Measurements from ENCODE around the gene AAK1.

The AAK1 gene

DNA sequence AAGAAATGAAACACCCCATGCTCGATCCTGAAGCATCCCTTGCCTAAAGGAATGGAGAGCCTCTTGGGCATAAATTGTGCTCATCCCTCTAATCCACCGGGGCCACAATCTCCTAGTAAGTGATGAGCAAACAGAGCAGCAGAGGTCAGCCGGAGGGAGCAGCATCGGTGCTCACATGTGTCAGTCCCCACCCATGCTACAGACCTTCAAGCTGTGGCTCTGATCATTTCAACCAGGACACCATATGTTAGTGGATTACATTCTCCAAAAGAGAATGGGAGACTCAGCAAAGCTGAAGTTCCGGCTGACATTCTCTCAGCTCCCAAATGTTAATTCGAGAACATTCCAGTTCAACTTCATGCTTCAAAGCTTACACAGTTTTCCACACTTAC, 75.6 kb downstream of the AAK1 start:
- H3K4me3 ChIP-seq (replicated peaks; ENCODE audit: low read depth, low read length): no peak overlapping the region
- DNase-seq (ENCODE audit: low read depth): no peak
- TF ChIP-seq, protein P1, sequence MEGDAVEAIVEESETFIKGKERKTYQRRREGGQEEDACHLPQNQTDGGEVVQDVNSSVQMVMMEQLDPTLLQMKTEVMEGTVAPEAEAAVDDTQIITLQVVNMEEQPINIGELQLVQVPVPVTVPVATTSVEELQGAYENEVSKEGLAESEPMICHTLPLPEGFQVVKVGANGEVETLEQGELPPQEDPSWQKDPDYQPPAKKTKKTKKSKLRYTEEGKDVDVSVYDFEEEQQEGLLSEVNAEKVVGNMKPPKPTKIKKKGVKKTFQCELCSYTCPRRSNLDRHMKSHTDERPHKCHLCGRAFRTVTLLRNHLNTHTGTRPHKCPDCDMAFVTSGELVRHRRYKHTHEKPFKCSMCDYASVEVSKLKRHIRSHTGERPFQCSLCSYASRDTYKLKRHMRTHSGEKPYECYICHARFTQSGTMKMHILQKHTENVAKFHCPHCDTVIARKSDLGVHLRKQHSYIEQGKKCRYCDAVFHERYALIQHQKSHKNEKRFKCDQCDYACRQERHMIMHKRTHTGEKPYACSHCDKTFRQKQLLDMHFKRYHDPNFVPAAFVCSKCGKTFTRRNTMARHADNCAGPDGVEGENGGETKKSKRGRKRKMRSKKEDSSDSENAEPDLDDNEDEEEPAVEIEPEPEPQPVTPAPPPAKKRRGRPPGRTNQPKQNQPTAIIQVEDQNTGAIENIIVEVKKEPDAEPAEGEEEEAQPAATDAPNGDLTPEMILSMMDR (IDR thresholded peaks at IDR 0.05; ENCODE audit: low read length, missing control alignments): no peak

DNA sequence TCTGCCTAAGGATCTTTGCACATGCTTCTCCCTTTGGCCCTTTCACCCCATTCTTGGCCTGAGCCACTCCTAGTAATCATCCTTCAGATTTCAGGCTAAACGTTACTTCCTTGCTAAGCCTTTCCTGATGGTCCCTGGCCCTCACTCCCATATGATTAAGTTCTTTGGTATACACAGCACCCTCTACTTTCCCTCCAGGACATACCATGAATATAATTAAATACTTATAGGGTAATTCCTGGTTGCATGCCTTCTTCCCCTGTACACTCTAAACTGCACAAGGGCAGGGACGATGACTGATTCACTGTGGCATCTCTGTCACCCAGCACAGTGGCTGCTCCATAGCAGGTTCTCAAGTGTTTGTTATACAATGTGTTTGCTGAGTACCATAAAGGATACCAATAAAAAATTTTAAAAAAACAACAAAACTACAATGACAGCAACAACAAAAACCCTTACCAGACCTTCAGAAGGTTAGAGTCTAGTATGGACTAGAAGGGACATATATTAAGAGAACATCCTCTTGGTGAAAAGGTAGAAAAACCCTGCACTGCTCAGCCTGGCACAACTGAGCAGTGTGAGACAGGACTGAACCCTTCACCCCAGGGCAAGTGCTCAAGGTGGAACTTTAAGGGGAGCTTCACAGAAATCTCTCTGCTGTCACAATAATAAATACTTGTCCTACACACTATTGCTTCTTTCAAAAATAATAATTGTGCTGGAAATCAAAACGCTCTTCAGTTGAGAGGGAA, 76.2 kb downstream of the AAK1 start:
- TF ChIP-seq, protein P1 (IDR thresholded peaks at IDR 0.05; ENCODE audit: low read length, missing control alignments): no peak
- no peak for DNase-seq (ENCODE audit: low read depth)
- no peak overlapping the region for H3K4me3 ChIP-seq (replicated peaks; ENCODE audit: low read depth, low read length)

DNA sequence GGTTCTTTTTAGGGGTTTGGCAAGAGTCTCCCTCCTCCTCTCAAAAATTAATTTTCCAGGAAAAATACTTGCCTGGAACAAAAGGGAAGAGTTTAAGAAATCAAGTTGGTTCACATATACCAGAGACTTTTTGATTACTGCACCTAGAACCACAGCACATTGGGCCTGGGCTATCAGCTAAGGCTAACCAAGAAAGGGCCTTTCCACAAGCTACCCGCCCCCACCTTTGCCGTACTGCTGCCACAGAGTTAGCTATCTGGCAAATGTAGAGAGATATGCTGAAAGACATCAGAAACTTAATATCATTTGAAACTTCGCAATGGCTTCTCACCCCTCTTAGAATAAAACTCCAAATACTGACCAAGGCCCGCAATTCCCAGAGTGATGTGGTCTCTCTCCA, 76.9 kb downstream of the AAK1 start:
- DNase-seq (ENCODE audit: low read depth): no peak
- no peak overlapping the region for H3K4me3 ChIP-seq (replicated peaks; ENCODE audit: low read depth, low read length)
- TF ChIP-seq, protein P1 (IDR thresholded peaks at IDR 0.05; ENCODE audit: low read length, missing control alignments): no peak

DNA sequence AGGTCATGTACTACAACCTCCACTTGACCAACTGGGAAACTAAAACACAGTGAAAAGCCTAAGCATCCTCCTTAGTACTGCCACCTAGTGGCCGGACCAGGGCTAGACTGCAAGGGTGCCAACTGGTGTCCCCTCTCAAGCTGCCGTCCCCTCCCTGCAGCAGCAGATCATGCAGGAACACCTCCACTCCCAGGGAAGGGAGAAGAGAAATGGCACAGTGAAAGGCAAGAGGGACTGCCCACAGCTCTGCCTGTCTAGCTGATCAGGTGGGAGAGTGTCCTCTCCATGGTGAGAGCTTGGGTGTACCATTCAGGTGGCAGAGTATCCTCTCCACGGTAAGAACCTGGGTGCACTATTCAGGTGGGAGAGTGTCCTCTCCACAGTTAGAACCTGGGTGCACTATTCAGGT, 78.1 kb downstream of the AAK1 start:
- peak; percentile 41 for DNase-seq (ENCODE audit: low read depth)
- TF ChIP-seq, protein P1 (IDR thresholded peaks at IDR 0.05; ENCODE audit: low read length, missing control alignments): peak; percentile 78
- no peak overlapping the region for H3K4me3 ChIP-seq (replicated peaks; ENCODE audit: low read depth, low read length)

DNA sequence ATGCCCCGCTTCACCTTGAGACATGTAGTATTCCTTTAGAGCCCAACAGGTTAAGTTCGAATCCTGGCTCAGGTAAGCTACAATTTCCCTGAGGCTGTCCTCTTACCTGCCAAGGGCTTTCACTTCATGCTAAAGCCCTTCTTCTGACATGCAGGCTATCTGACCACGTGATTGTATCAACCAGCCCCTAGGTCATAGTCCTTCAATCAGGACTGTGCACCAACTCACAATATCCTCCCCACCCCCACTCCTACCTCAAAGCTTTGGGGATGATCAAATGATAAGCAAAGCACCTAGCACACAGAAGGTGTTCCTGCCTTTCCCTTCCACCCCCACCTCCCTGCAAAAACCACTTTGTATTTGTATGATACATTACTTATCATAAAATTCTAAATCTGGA, 78.9 kb downstream of the AAK1 start:
- H3K4me3 ChIP-seq (replicated peaks; ENCODE audit: low read depth, low read length): no peak overlapping the region
- no peak for DNase-seq (ENCODE audit: low read depth)
- TF ChIP-seq, protein P1 (IDR thresholded peaks at IDR 0.05; ENCODE audit: low read length, missing control alignments): no peak

DNA sequence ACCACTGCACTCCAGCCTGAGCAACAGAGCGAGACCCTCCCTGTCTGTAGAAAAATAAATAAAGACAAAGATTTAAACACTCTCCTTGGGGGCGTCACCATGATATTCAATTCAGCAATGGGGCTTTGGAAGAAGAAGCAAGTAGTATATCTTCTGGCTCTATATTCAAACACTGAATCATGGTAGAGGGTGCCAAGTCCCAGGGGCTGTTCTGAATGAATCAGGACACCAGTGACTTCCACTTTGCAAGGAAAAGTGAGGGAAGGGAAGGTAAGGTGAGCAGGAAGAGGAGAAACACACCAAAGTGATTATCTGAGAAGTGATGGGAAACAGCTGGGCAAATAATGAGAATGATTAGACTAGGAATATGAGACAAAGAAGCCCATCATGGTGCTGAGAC, 80.5 kb downstream of the AAK1 start:
- no peak overlapping the region for H3K4me3 ChIP-seq (replicated peaks; ENCODE audit: low read depth, low read length)
- TF ChIP-seq, protein P1 (IDR thresholded peaks at IDR 0.05; ENCODE audit: low read length, missing control alignments): no peak
- no peak for DNase-seq (ENCODE audit: low read depth)

DNA sequence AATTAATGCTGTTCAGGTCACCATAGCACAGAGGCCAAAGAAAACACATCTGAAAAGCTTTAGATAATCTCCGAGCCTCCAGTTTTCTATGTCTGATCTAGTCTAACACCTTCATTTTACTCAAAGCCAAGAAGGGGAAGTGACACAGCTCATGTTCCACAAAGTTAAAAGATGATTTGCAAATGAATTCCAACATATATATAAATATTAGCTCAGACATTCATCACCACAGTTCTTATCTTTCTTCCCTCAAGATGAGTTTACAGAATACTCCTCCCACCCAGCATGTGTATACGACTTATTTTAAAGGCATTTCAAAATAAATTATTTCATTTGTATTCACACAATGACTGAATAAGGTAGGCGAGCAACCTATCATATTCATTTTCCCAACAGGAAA, 82.4 kb downstream of the AAK1 start:
- no peak for DNase-seq (ENCODE audit: low read depth)
- TF ChIP-seq, protein P1 (IDR thresholded peaks at IDR 0.05; ENCODE audit: low read length, missing control alignments): no peak
- no peak overlapping the region for H3K4me3 ChIP-seq (replicated peaks; ENCODE audit: low read depth, low read length)

All from fibroblast of pulmonary artery (primary cell).